Panc1 (cell line): ENCODE data around the gene E2F2. TPM values are rescaled to one million over a fixed set of nuclear protein-coding genes. Genes with fewer than 3 reads are reported as not detected.
A peak's percentile ranks its signal among the peaks of the same experiment; 100 is the strongest.

Experiments
- ATAC-seq: fragments of 200-7000 bp; cut with Tn5 transposase; 2 replicates; pipeline ENCODE4 v1.9.1; 2020; ENCODE audit warnings: mild to moderate bottlenecking, moderate library complexity
- BruUV-seq: library from RNA; stranded (reverse); fragments of 400-500 nt; replicated peaks from 2 replicates; lab custom pipeline; 2021; lab: Mats Ljungman, UMichigan
- CTCF ChIA-PET: fragments of 300-600 bp; sonication (Branson Sonifier 250); formaldehyde crosslinking; loops from one replicate; lab custom pipeline; 2022; ENCODE audit warnings: antibody characterized with exemption; lab: Charles Lee
- POLR2A ChIA-PET: fragments of 300-600 bp; sonication (Branson Sonifier 250); formaldehyde crosslinking; loops from one replicate; lab custom pipeline; 2022; ENCODE audit warnings: antibody characterized with exemption; lab: Charles Lee
- DNase-seq: peaks from one replicate; pipeline ENCODE4 v3.0.0-alpha.2; 2010; ENCODE audit warnings: low read depth, low spot score
- H3K27ac ChIP-seq: 2 replicates; pipeline ENCODE4 v1.5.1; 2011; ENCODE audit warnings: mild to moderate bottlenecking, low read length, inconsistent platforms
- H3K27me3 ChIP-seq: fragments of 200-500 bp; sonication (Bioruptor generic); 2 replicates; pipeline ENCODE4 v1.6.0; 2014; ENCODE audit warnings: low read length, inconsistent platforms; ENCODE audit not compliant: control insufficient read depth, insufficient read depth
- H3K36me3 ChIP-seq: fragments of 200-500 bp; sonication (Bioruptor generic); 2 replicates; pipeline ENCODE4 v1.5.1; 2014; ENCODE audit warnings: inconsistent platforms, mild to moderate bottlenecking, low read length, moderate library complexity; ENCODE audit not compliant: control insufficient read depth, insufficient read depth
- H3K4me1 ChIP-seq: 2 replicates; pipeline ENCODE4 v1.5.1; 2011; ENCODE audit warnings: inconsistent platforms, mild to moderate bottlenecking, low read length, moderate library complexity; ENCODE audit not compliant: control insufficient read depth, insufficient read depth
- H3K4me3 ChIP-seq, 2 experiments: 2 replicates each; pipeline ENCODE4 v1.5.1; 2011 to 2012; ENCODE audit warnings: low read depth in 2 of 2, low read length in 2 of 2, mild to moderate bottlenecking in 2 of 2, inconsistent platforms in 1 of 2, moderate library complexity in 1 of 2
- H3K9me3 ChIP-seq: fragments of 200-500 bp; sonication (Bioruptor generic); 2 replicates; pipeline ENCODE4 v1.5.1; 2014; ENCODE audit warnings: low read depth, mild to moderate bottlenecking, inconsistent platforms, low read length, moderate library complexity; ENCODE audit not compliant: control insufficient read depth, insufficient read depth
- POLR2AphosphoS5 ChIP-seq: IDR thresholded peaks from 2 replicates; pipeline ENCODE4 v1.6.1; 2012; ENCODE audit warnings: mild to moderate bottlenecking, low read depth, low read length, moderate library complexity
- SIN3A ChIP-seq: IDR thresholded peaks from 2 replicates; pipeline ENCODE4 v1.6.1; 2012; ENCODE audit warnings: low read depth, mild to moderate bottlenecking, low read length, moderate library complexity, borderline replicate concordance; ENCODE audit not compliant: insufficient read depth
- TCF7L2 ChIP-seq: IDR thresholded peaks from 2 replicates; pipeline ENCODE4 v1.6.1; 2011; ENCODE audit warnings: mild to moderate bottlenecking, low read depth, low read length, inconsistent platforms
- in situ Hi-C: cut with HindIII; loops from 2 replicates; pipeline ENCODE4 v1.10.0; 2016; ENCODE audit warnings: low sequenced_read_pairs, low pct_unique_long_range_greater_than_20kb
- intact Hi-C: fragments of 100-400 bp; cut with micrococcal nuclease; formaldehyde crosslinking; loops from one replicate; pipeline ENCODE4 v1.10.0; 2022; ENCODE audit not compliant: unreplicated experiment
- total RNA-seq: library from RNA; stranded (reverse); gene quantifications from one replicate; pipeline ENCODE4 v1.2.1, GENCODE V29; 2021; ENCODE audit not compliant: unreplicated experiment
- TF ChIP-seq, protein P1 (sequence below), 2 experiments: IDR thresholded peaks; 2 replicates each; pipeline ENCODE4 v1.6.1; 2011 to 2012; ENCODE audit warnings: low read depth in 2 of 2, control low read depth in 1 of 2, low read length in 1 of 2, mild to moderate bottlenecking in 1 of 2, moderate library complexity in 1 of 2; ENCODE audit not compliant: insufficient read depth in 1 of 2
- TF ChIP-seq, protein P2 (sequence below): fragments of 450-650 bp; IDR thresholded peaks from 2 replicates; pipeline ENCODE4 v1.5.1; 2017; ENCODE audit warnings: mild to moderate bottlenecking

The E2F2 gene
- total RNA-seq, 1 experiment from 2014 or later = 9.5 TPM

DNA sequence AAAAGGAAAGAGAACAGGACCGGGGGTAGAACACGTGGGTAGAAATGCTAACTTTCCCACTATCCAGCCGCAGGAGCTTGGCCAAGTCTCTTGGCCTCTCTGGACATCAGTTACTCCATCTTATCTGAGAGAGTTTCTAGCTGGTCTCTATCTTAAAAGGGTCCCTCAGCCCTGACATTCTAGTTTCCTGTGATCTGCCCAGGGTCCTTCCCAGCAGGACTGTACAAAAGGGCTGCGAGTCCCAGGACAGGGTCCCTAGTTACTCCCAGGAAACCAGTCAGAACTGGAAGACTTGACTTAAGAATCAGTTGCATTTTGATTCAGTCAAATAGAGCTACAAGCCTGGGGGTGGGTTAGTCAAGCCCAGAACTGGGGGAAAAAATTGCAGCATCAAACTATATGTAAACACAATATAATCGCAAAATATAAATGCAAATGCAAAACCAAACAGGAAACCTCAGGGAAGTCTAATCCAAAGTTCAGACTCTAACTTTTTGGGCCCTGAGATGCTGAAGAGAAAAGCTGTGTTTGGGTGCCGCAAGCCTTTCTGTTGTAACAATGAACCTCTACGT lies 49.9 kb downstream of the E2F2 start:
- in situ Hi-C loops (no loop called here), intact Hi-C loops (no loop called here)
- POLR2A ChIA-PET = no interaction called here
- no peak for TF ChIP-seq TCF7L2
- TF ChIP-seq SIN3A = no peak
- TF ChIP-seq, protein P1, sequence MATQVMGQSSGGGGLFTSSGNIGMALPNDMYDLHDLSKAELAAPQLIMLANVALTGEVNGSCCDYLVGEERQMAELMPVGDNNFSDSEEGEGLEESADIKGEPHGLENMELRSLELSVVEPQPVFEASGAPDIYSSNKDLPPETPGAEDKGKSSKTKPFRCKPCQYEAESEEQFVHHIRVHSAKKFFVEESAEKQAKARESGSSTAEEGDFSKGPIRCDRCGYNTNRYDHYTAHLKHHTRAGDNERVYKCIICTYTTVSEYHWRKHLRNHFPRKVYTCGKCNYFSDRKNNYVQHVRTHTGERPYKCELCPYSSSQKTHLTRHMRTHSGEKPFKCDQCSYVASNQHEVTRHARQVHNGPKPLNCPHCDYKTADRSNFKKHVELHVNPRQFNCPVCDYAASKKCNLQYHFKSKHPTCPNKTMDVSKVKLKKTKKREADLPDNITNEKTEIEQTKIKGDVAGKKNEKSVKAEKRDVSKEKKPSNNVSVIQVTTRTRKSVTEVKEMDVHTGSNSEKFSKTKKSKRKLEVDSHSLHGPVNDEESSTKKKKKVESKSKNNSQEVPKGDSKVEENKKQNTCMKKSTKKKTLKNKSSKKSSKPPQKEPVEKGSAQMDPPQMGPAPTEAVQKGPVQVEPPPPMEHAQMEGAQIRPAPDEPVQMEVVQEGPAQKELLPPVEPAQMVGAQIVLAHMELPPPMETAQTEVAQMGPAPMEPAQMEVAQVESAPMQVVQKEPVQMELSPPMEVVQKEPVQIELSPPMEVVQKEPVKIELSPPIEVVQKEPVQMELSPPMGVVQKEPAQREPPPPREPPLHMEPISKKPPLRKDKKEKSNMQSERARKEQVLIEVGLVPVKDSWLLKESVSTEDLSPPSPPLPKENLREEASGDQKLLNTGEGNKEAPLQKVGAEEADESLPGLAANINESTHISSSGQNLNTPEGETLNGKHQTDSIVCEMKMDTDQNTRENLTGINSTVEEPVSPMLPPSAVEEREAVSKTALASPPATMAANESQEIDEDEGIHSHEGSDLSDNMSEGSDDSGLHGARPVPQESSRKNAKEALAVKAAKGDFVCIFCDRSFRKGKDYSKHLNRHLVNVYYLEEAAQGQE (IDR thresholded peaks at IDR 0.05; ENCODE audit: insufficient read depth in 1 of 2, low read depth in 2 of 2, low read length in 1 of 2) = no peak
- TF ChIP-seq, protein P2, sequence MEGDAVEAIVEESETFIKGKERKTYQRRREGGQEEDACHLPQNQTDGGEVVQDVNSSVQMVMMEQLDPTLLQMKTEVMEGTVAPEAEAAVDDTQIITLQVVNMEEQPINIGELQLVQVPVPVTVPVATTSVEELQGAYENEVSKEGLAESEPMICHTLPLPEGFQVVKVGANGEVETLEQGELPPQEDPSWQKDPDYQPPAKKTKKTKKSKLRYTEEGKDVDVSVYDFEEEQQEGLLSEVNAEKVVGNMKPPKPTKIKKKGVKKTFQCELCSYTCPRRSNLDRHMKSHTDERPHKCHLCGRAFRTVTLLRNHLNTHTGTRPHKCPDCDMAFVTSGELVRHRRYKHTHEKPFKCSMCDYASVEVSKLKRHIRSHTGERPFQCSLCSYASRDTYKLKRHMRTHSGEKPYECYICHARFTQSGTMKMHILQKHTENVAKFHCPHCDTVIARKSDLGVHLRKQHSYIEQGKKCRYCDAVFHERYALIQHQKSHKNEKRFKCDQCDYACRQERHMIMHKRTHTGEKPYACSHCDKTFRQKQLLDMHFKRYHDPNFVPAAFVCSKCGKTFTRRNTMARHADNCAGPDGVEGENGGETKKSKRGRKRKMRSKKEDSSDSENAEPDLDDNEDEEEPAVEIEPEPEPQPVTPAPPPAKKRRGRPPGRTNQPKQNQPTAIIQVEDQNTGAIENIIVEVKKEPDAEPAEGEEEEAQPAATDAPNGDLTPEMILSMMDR = no peak
- no peak for TF ChIP-seq POLR2AphosphoS5
- ATAC-seq (no peak), DNase-seq (no peak)
- Histone ChIP-seq H3K27ac (no peak overlapping the region), H3K27me3 (no peaks in the 10 kb centered on the region), H3K9me3 (no peaks in the 10 kb centered on the region), H3K4me3 (no peak overlapping the region), H3K36me3 (no peaks in the 10 kb centered on the region), H3K4me1 (peaks cover 20% of the 10 kb centered on the region)
- CTCF ChIA-PET = no interaction called here
- BruUV-seq = no TSS peak

DNA sequence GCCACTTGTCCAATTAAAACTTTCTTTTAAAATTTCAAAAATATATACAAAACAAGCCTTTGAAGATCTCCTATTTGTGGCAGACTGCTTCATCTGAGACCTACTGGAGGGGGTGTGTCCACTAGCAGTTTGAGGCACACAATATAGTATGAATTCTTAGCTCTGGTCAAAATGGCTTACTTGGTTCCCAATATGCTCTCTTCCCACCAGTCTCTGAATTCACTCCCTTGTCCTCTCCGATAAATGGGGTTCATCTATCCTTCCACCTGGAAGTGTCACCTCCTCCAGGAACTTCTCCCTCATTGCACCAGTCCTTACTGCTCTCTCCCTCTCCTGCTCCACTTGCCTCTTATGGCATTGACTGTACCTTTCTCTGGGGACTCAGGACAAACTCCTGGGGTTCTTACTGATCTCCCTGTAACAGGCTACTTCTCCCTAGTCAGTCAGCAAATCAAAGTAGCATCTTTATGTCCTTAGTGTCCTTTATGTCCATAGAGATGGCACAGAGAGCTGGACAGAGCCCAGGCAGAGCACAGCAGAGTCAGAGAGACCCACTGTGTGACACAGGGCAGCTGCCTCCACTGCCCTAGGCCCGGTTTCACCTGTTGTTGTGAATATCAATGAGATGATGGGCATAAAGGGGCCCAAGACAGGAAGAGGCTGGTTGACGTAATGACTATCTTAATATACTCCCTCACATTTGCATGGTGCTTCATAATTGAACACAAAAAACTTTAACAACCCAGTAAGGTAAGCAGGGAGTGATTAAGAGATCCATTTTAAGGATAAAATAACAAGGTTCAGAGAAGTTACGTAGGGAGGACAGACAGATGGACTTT lies 50.6 kb downstream of the E2F2 start:
- Histone ChIP-seq H3K27me3 (no peaks in the 10 kb centered on the region), H3K9me3 (no peaks in the 10 kb centered on the region), H3K27ac (no peak overlapping the region), H3K4me1 (peaks cover 20% of the 10 kb centered on the region), H3K4me3 (no peak overlapping the region), H3K36me3 (no peaks in the 10 kb centered on the region)
- no peak for ATAC-seq
- CTCF ChIA-PET = no interaction called here
- in situ Hi-C loops = no loop called here
- POLR2A ChIA-PET = no interaction called here
- intact Hi-C loops = no loop called here
- TF ChIP-seq SIN3A (no peak), TCF7L2 (no peak), POLR2AphosphoS5 (no peak)
- TF ChIP-seq, protein P1 (IDR thresholded peaks at IDR 0.05; ENCODE audit: insufficient read depth in 1 of 2, low read depth in 2 of 2, low read length in 1 of 2) = no peak
- TF ChIP-seq, protein P2 = no peak
- DNase-seq = no peak
- TSS peak; percentile 37 for BruUV-seq
